Progenitor cell of endocrine pancreas (in vitro differentiated cells): ENCODE measurements around the gene CDH24. TPM values are rescaled to one million over a fixed set of nuclear protein-coding genes. Genes with fewer than 3 reads are reported as not detected.

Experiments
- DNase-seq: peaks from one replicate; pipeline ENCODE4 v3.0.0; 2021; ENCODE audit warnings: low spot score; ENCODE audit not compliant: unreplicated experiment
- H3K27ac Mint-ChIP-seq: 2 replicates; pipeline ENCODE4 v1.8.0; 2021; ENCODE audit warnings: mild to moderate bottlenecking, moderate library complexity, mixed read lengths
- H3K27me3 Mint-ChIP-seq: 2 replicates; pipeline ENCODE4 v1.8.0; 2021; ENCODE audit warnings: mixed read lengths
- H3K36me3 Mint-ChIP-seq: 2 replicates; pipeline ENCODE4 v1.8.0; 2022; ENCODE audit warnings: mixed read lengths; ENCODE audit not compliant: insufficient read depth
- H3K4me1 Mint-ChIP-seq: 2 replicates; pipeline ENCODE4 v1.8.0; 2021; ENCODE audit warnings: low read depth, mixed read lengths
- H3K4me3 Mint-ChIP-seq: 2 replicates; pipeline ENCODE4 v1.8.0; 2021; ENCODE audit warnings: low read depth, mild to moderate bottlenecking, moderate library complexity, mixed read lengths
- H3K9me3 Mint-ChIP-seq: 2 replicates; pipeline ENCODE4 v1.8.0; 2021; ENCODE audit warnings: low read depth, mixed read lengths
- CTCF ChIP-seq: fragments of 200-600 bp; sonication (generic); IDR thresholded peaks from one replicate; pipeline ENCODE4 v1.5.0; 2021; ENCODE audit warnings: antibody characterized with exemption, mild to moderate bottlenecking; ENCODE audit not compliant: unreplicated experiment
- total RNA-seq: library from RNA; stranded (reverse); gene quantifications from 2 replicates; pipeline ENCODE4 v1.2.1, GENCODE V29; 2021

The CDH24 gene
- total RNA-seq, 1 donor from 2014 or later, result 25.1 TPM

GRCh38 chr14:23099212-23099861 lies 42.0 kb upstream of the CDH24 start:
- no peaks in the 10 kb centered on the region for H3K9me3 Mint-ChIP-seq
- H3K27me3 Mint-ChIP-seq, result peaks cover 4% of the 10 kb centered on the region
- H3K27ac Mint-ChIP-seq, result peak overlapping the region; percentile 15
- no peak for TF ChIP-seq CTCF
- no peak overlapping the region for H3K4me3 Mint-ChIP-seq
- H3K4me1 Mint-ChIP-seq, result peaks cover 15% of the 10 kb centered on the region
- H3K36me3 Mint-ChIP-seq, result no peaks in the 10 kb centered on the region
- DNase-seq, result no peak

GRCh38 chr14:23097786-23098185 lies 40.5 kb upstream of the CDH24 start:
- no peak for DNase-seq
- Mint-ChIP-seq H3K27ac (no peak overlapping the region), H3K36me3 (no peaks in the 10 kb centered on the region), H3K9me3 (no peaks in the 10 kb centered on the region), H3K4me3 (peak overlapping the region; percentile 31), H3K4me1 (peaks cover 19% of the 10 kb centered on the region), H3K27me3 (no peaks in the 10 kb centered on the region)
- TF ChIP-seq CTCF, result no peak

- Mint-ChIP-seq H3K9me3 (no peaks in the 10 kb centered on the region), H3K36me3 (peaks cover 6% of the 10 kb centered on the region), H3K4me3 (no peak within 1 kb of the TSS), H3K27me3 (no peaks in the 10 kb centered on the region), H3K27ac (no peak within 1 kb of the TSS), H3K4me1 (peaks cover 19% of the 10 kb centered on the region)
- TF ChIP-seq CTCF, result no peak
- DNase-seq, result peak; percentile 98
Observed at GRCh38 chr14:23095196-23096108, 38.1 kb upstream of the CDH24 start, which contains the start of gene C14orf119. TSS of gene C14orf119 (plus strand) at chr14:23095505. CDS start at chr14:23097659, 2,154 bp downstream.

- no peak within 1 kb of the TSS for H3K4me3 Mint-ChIP-seq
- DNase-seq, result peak; percentile 54
- peaks cover 10% of the 10 kb centered on the region for H3K36me3 Mint-ChIP-seq
- H3K9me3 Mint-ChIP-seq, result no peaks in the 10 kb centered on the region
- TF ChIP-seq CTCF, result no peak
- no peaks in the 10 kb centered on the region for H3K27me3 Mint-ChIP-seq
- H3K4me1 Mint-ChIP-seq, result peaks cover 19% of the 10 kb centered on the region
- H3K27ac Mint-ChIP-seq, result no peak within 1 kb of the TSS
Observed at GRCh38 chr14:23094666-23095195, 37.4 kb upstream of the CDH24 start, which contains the start of gene ACIN1. TSS of gene ACIN1 (minus strand) at chr14:23095136. CDS start at chr14:23095112, 24 bp downstream.

GRCh38 chr14:23093991-23094665 lies 36.8 kb upstream of the CDH24 start:
- Mint-ChIP-seq H3K4me1 (peaks cover 19% of the 10 kb centered on the region), H3K36me3 (peaks cover 13% of the 10 kb centered on the region), H3K4me3 (no peak overlapping the region), H3K27ac (no peak overlapping the region), H3K27me3 (no peaks in the 10 kb centered on the region), H3K9me3 (no peaks in the 10 kb centered on the region)
- peak; percentile 40 for TF ChIP-seq CTCF
- no peak for DNase-seq
